AG08396 (cell line): ENCODE data around the gene WDR35.

ENCODE experiments used
- DNase-seq: peaks from one replicate; pipeline ENCODE4 v3.0.0; 2012; ENCODE audit warnings: low spot score, mixed read lengths

WDR35 gene

DNA sequence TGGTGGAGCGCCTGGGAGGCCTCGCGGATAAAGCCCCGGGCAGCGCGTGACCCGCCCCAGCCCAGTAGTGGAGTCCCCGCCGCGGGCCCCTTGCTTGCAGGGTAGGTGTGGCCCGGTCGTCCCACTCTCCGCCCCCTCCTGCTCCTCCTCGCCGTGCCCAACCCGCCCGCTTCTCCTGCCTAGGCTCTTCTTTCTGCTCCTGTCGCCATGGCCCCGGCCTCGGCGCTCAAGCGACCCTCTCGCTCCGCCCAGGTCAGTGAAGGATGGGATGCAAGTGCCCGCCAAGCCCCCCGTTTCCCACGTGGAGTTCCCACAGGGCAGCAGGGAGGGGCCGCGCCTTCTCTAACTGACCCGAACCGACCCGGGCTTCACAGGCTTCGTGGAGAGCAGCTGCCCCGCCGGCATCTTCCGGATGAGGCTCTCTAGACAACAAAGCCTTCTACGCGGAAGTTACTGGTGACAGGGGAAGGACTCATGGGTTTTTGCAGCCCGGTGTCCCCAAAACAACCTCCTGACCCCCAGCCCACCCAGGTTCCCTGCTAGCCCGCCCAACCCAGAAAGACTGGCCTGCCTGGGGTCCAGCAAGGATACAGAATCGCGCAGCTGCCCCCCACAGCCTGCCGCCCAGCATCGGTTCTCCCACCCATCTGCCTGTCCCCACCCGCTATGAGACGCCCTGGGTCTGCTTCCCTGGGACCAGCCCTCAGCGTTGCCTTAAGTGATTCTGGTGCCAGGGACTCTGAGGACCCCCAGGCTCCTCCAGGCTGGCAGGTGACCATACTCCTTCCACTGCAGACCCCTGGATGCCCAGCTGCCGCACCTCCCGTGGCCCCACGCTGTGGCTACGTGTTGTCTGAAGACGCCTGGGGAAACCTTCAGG, 121.0 kb downstream of the WDR35 start:
- peak; percentile 37 for DNase-seq

DNA sequence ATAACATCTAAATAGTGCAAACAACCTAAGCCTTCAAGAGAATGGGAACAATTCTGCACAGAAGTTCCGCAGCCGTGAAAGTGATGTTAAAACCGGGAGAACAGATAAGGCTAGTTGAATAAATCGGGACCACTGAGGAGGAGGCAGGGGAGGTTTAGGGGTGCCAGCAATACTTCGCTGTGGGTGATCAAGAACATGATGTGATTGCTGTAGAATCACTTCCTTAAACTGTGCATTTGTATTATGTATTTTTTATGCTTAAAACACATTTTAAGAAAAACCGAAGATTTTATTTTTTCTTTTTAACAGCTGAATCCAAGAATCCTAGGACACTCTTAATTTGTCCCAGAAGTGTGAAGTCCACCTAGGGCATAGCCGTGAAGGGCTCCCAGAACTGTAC, 121.7 kb downstream of the WDR35 start:
- no peak for DNase-seq

DNA sequence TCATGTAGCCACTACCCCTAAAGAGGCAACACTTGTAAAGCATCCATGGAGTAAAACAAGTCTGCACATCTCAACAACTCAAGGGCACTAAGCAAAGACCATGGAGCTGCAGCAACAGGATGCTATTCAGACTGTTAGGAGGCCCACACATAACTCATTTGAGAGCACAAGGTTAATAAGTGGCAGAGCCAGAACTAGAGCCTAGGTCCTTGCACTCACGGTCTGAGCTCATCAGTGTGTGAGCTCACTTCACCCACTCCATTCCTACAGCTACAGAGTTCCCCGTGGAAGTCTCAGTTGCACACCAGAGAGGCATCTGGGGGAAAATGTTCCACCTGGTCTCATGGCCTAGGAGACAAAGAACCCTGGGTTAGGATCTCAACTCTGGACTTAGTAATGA, 123.1 kb downstream of the WDR35 start:
- no peak for DNase-seq

DNA sequence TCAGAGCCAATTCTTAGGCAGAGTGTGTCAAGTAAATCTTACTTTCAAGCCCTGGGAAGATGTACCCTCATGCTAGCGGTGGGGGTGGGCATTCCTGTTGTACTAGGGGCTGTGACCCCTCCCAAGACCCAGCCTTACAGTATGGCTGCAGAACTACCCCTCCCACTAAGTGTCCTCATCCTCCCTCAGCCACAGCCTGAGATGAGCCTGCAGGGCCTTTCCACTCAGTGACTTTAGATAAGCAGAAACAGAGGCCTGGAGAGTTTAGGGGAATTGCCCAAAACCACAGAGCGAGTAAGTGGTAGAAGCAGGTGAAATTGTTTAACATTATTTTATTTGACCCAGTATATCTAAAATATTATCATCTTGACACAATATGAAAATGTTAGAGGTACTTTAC, 124.8 kb downstream of the WDR35 start:
- DNase-seq, result no peak

- no peak for DNase-seq
Observed at GRCh38 chr2:19864381-19864780, 125.5 kb downstream of the WDR35 start.

GRCh38 chr2:19863303-19864041, 126.4 kb downstream of the WDR35 start:
- DNase-seq, result peak; percentile 79

DNA sequence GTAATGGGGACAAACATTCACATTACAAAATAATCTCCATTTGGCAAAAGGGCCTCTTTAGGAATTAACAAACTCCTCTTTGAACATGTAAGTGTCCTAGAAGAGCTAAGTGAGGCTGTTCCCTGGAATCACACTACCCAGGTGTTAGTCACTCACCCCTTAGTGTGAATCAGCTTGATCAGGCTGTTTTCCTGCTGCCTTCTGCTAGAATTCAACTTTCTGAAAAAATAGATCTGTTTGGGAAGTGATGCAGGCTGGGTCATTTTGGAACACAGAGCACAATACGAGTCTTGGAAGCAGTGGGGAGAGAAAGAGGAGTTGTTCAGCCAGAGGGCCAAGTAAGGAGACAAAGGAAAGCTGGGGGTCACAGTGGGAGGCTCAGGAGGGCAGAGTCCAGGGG, 128.1 kb downstream of the WDR35 start:
- peak; percentile 19 for DNase-seq
